Vagina (tissue), 2 donors: ENCODE measurements around the gene TDRKH. TPM values are rescaled to one million over a fixed set of nuclear protein-coding genes. Genes with fewer than 3 reads are reported as not detected.

ENCODE experiments used
- DNase-seq, 2 donors: peaks; one replicate each; pipeline ENCODE4 v3.0.0-alpha.2; 2017; ENCODE audit errors: extremely low spot score in 2 of 2
- H3K27ac ChIP-seq: fragments of 200-600 bp; sonication (generic); one replicate; pipeline ENCODE4 v1.5.1; 2019
- H3K27me3 ChIP-seq: fragments of 200-600 bp; sonication (generic); one replicate; pipeline ENCODE4 v1.5.1; 2019
- H3K36me3 ChIP-seq, 2 donors: fragments of 200-600 bp; sonication (generic); one replicate each; pipeline ENCODE4 v1.5.1; 2017 to 2019
- H3K4me1 ChIP-seq: fragments of 200-600 bp; sonication (generic); one replicate; pipeline ENCODE4 v1.5.1; 2019
- H3K4me3 ChIP-seq, 2 donors: fragments of 200-600 bp; sonication (generic); 1 replicate in 1 of 2; 2 replicates in 1 of 2; pipeline ENCODE4 v1.5.1; 2016 to 2019
- H3K9me3 ChIP-seq: fragments of 200-600 bp; sonication (generic); one replicate; pipeline ENCODE4 v1.5.1; 2019
- POLR2A ChIP-seq, 2 donors: fragments of 450-650 bp; IDR thresholded peaks; one replicate each; pipeline ENCODE4 v1.6.1; 2017; ENCODE audit warnings: antibody characterized with exemption in 2 of 2, mild to moderate bottlenecking in 2 of 2, moderate library complexity in 2 of 2
- POLR2AphosphoS5 ChIP-seq, 2 donors: sonication (generic); formaldehyde crosslinking; IDR thresholded peaks; one replicate each; pipeline ENCODE4 v1.9.0; 2017; ENCODE audit warnings: antibody characterized with exemption in 2 of 2, mild to moderate bottlenecking in 2 of 2, low read depth in 1 of 2; ENCODE audit not compliant: insufficient read depth in 1 of 2
- intact Hi-C: fragments of 100-400 bp; cut with DNase I; formaldehyde crosslinking; loops from one replicate; pipeline ENCODE4 v1.15.1; 2023
- total RNA-seq: library from RNA; depleted of rRNA; stranded (reverse); fragments of >200 nt; gene quantifications from one replicate; pipeline ENCODE4 v1.2.3, GENCODE V29; 2016
- TF ChIP-seq, protein P1 (sequence below), 3 experiments: fragments of 450-650 bp in 2 of 3; fragments of 200-600 bp in 1 of 3; sonication (generic) in 1 of 3; IDR thresholded peaks; one replicate each; pipeline ENCODE4 v1.5.1; 2017 to 2019; ENCODE audit warnings: antibody characterized with exemption in 3 of 3, mild to moderate bottlenecking in 2 of 3, moderate library complexity in 2 of 3

TDRKH gene
- total RNA-seq, 1 donor from 2014 or later: 5.2 TPM

DNA sequence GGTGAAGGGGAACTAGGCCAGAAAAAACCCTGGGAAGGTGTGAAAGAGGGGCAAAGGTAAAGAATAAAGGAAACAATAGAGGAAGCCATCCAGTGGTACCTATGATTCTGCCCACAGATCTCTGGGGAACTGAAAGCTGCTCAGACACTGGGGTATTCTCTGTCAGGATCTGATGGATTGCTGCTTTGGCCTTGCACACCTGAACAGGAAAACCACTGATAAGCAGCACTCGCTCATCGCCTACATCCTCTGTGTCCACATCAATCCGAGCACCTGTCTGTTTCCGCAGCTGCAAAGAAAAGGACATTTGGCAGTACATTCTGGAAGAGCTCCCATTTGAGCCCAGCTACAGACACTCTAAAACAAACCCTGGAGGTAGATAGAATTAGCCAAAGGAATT is 10.4 kb downstream of the TDRKH start:
- H3K9me3 ChIP-seq: no peaks in the 10 kb centered on the region
- intact Hi-C loops: no loop called here
- H3K36me3 ChIP-seq: peaks cover 0 to 8% of the 10 kb centered on the region in 2 donors
- TF ChIP-seq POLR2A (IDR thresholded peaks at IDR 0.05) (no peak), POLR2AphosphoS5 (IDR thresholded peaks at IDR 0.05; ENCODE audit: insufficient read depth in 1 of 2, low read depth in 1 of 2) (no peak)
- TF ChIP-seq, protein P1, sequence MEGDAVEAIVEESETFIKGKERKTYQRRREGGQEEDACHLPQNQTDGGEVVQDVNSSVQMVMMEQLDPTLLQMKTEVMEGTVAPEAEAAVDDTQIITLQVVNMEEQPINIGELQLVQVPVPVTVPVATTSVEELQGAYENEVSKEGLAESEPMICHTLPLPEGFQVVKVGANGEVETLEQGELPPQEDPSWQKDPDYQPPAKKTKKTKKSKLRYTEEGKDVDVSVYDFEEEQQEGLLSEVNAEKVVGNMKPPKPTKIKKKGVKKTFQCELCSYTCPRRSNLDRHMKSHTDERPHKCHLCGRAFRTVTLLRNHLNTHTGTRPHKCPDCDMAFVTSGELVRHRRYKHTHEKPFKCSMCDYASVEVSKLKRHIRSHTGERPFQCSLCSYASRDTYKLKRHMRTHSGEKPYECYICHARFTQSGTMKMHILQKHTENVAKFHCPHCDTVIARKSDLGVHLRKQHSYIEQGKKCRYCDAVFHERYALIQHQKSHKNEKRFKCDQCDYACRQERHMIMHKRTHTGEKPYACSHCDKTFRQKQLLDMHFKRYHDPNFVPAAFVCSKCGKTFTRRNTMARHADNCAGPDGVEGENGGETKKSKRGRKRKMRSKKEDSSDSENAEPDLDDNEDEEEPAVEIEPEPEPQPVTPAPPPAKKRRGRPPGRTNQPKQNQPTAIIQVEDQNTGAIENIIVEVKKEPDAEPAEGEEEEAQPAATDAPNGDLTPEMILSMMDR (IDR thresholded peaks at IDR 0.05): no peak
- no peaks in the 10 kb centered on the region for H3K4me1 ChIP-seq
- no peak for DNase-seq
- no peak overlapping the region for H3K4me3 ChIP-seq
- no peak overlapping the region for H3K27ac ChIP-seq
- H3K27me3 ChIP-seq: no peaks in the 10 kb centered on the region

DNA sequence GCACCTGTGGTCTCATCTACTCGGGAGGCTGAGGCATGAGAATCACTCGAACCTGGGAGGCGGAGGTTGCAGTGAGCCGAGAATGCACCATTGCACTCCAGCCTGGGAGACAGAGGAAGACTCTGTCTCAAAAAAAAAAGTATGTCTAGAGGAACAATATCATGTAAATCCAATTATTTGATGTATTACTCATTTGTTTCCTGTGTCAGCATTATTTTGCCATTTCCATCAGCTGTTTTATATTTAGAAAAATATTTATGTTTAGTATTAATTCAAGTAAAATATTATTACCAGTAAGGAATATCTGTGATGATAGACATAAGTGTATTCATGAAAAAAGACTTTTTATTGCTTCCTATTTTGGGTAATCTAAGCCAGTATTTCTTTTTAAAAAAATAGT is 13.0 kb downstream of the TDRKH start:
- TF ChIP-seq POLR2A (IDR thresholded peaks at IDR 0.05) (no peak), POLR2AphosphoS5 (IDR thresholded peaks at IDR 0.05; ENCODE audit: insufficient read depth in 1 of 2, low read depth in 1 of 2) (no peak)
- TF ChIP-seq, protein P1 (IDR thresholded peaks at IDR 0.05): no peak
- no peak overlapping the region for H3K4me3 ChIP-seq
- H3K27me3 ChIP-seq: no peaks in the 10 kb centered on the region
- intact Hi-C loops: no loop called here
- H3K4me1 ChIP-seq: no peaks in the 10 kb centered on the region
- H3K27ac ChIP-seq: no peak overlapping the region
- DNase-seq: no peak
- H3K36me3 ChIP-seq: peaks cover 0 to 8% of the 10 kb centered on the region in 2 donors
- no peaks in the 10 kb centered on the region for H3K9me3 ChIP-seq

DNA sequence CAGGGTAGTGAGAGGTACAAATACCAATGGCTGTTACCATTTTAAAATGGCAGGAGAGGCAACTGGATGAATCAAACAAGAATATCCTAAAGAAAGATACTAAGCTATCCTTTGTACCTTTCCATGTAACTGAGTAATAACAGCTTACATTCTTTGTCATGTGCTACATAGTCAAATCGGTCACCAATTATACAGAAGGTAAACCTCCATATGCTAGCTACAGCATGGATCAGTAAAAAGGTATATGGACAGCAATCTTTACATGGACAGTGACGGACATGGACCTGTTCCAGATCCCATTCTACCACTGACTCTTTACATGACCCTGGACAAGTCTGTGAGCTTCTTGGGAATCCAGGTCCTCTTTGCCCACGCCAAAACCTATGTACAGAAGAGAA is 13.6 kb downstream of the TDRKH start:
- DNase-seq: no peak
- Histone ChIP-seq H3K4me3 (no peak overlapping the region), H3K9me3 (no peaks in the 10 kb centered on the region), H3K27ac (no peak overlapping the region), H3K4me1 (no peaks in the 10 kb centered on the region), H3K36me3 (peaks cover 0 to 8% of the 10 kb centered on the region in 2 donors), H3K27me3 (no peaks in the 10 kb centered on the region)
- intact Hi-C loops: no loop called here
- TF ChIP-seq, protein P1 (IDR thresholded peaks at IDR 0.05): no peak
- TF ChIP-seq POLR2AphosphoS5 (IDR thresholded peaks at IDR 0.05; ENCODE audit: insufficient read depth in 1 of 2, low read depth in 1 of 2) (no peak), POLR2A (IDR thresholded peaks at IDR 0.05) (no peak)

DNA sequence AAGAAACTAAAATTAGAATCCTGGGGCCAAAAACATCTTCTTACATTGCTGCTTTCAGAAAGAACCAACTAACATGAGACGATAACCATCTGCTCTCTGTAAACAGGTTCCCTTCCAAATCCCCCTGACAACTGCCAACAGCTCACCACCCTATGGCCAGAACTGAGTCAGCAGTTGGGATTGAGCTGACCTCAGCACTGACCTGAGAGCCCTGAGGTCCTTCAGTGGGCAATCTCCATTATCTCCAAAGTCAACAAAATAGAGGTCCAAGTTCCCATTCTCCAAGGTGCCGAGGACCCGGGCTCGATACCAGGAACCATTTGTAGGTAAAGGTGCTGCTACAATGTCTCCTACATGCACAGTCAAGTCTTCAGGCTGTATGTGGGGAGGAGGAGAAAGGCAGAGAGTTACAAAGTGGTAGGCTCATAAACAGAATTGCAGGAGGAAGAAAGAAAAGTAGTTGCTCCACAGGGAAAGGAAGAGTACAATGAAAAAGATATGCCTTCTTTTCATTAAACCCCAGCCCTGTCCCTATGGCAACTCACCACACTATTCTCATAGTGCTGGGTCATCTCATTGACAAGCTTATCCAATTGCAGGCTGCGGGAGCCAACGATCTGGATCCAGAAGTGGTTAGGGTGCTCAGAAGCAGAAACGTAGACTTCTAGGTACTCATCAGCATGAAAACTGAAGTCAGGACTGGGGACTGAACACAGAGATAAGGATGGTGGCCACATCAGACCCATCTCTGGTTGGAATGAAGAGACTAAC is 14.2 kb downstream of the TDRKH start:
- H3K4me3 ChIP-seq: no peak overlapping the region
- intact Hi-C loops: no loop called here
- no peaks in the 10 kb centered on the region for H3K4me1 ChIP-seq
- no peak for DNase-seq
- no peaks in the 10 kb centered on the region for H3K9me3 ChIP-seq
- H3K27ac ChIP-seq: no peak overlapping the region
- no peaks in the 10 kb centered on the region for H3K27me3 ChIP-seq
- TF ChIP-seq POLR2A (IDR thresholded peaks at IDR 0.05) (no peak), POLR2AphosphoS5 (IDR thresholded peaks at IDR 0.05; ENCODE audit: insufficient read depth in 1 of 2, low read depth in 1 of 2) (no peak)
- TF ChIP-seq, protein P1 (IDR thresholded peaks at IDR 0.05): no peak
- H3K36me3 ChIP-seq: peaks cover 0 to 8% of the 10 kb centered on the region in 2 donors

DNA sequence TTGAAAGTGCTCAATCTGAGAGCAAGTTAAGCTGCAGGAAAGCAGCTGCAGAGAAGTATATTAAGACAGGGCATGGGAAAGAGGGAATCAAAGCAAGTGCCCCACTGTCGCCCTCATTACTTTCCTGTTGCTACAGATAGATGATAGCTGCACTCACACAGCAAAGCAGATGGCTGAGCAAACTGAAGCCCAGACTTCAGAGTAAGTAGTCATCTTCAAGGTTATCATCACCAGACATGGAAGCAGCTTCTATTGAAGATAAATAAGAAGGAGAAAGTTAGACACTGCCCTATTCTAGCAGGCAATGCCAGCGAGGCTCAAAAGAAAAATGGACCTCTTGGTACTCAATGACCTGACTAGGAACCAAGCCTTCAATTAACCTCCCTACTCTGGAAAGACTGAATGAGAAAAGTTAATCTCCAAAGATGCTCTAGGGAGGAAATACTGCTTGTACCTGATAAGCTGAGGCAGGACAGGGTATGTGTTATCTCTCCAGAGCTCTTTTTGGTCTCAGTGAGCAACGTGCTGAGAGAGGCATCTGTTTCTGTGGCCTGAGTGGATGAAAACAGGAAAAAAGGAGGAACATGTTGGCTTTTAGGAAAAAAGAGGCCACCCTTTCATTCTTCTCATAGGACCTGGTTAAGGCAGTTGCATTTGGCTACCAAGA is 15.9 kb downstream of the TDRKH start:
- Histone ChIP-seq H3K27me3 (no peaks in the 10 kb centered on the region), H3K36me3 (peaks cover 0 to 8% of the 10 kb centered on the region in 2 donors), H3K27ac (no peak overlapping the region), H3K9me3 (no peaks in the 10 kb centered on the region), H3K4me3 (no peak overlapping the region), H3K4me1 (no peaks in the 10 kb centered on the region)
- intact Hi-C loops: no loop called here
- no peak for DNase-seq
- TF ChIP-seq POLR2A (IDR thresholded peaks at IDR 0.05): no peak
- TF ChIP-seq, protein P1 (IDR thresholded peaks at IDR 0.05): no peak
- TF ChIP-seq POLR2AphosphoS5 (IDR thresholded peaks at IDR 0.05; ENCODE audit: insufficient read depth in 1 of 2, low read depth in 1 of 2): no peak
